Renal cortical epithelial cell (primary cell): ENCODE data around the gene DIO3. TPM values are rescaled to one million over a fixed set of nuclear protein-coding genes. Genes with fewer than 3 reads are reported as not detected.

Experiments used
- DNase-seq: peaks from one replicate; pipeline ENCODE4 v3.0.0-alpha.2; 2011; ENCODE audit warnings: low read depth
- total RNA-seq: library from RNA; depleted of rRNA; stranded (reverse); fragments of >200 nt; gene quantifications from 2 replicates; pipeline ENCODE4 v1.2.3, GENCODE V29; 2014

Gene DIO3
- total RNA-seq, 1 donor from 2014 or later, result not detected

GRCh38 chr14:101598571-101599233 lies 37.4 kb downstream of the DIO3 start:
- no peak for DNase-seq

GRCh38 chr14:101599234-101599885 lies 38.1 kb downstream of the DIO3 start:
- no peak for DNase-seq

GRCh38 chr14:101600336-101600890 lies 39.1 kb downstream of the DIO3 start:
- no peak for DNase-seq

- DNase-seq, result no peak
Observed at GRCh38 chr14:101600891-101601605, 39.8 kb downstream of the DIO3 start.

GRCh38 chr14:101601606-101602465 lies 40.5 kb downstream of the DIO3 start:
- no peak for DNase-seq

- DNase-seq, result no peak
Observed at GRCh38 chr14:101602466-101602840, 41.2 kb downstream of the DIO3 start.

GRCh38 chr14:101603096-101603495 lies 41.8 kb downstream of the DIO3 start:
- no peak for DNase-seq

- DNase-seq, result no peak
Observed at GRCh38 chr14:101604228-101604934, 43.1 kb downstream of the DIO3 start.

- no peak for DNase-seq
Observed at GRCh38 chr14:101604935-101605780, 43.9 kb downstream of the DIO3 start.

- no peak for DNase-seq
Observed at GRCh38 chr14:101605836-101606235, 44.5 kb downstream of the DIO3 start.

Other genes starting within 250 kb of the DIO3 start
- 88.0 and 96.9 TPM in 2 replicates for gene PPP2R5C, start 200.2 kb downstream of the DIO3 start, total RNA-seq